A549 (cell line): ENCODE data around the gene NUP210. TPM values are rescaled to one million over a fixed set of nuclear protein-coding genes. Genes with fewer than 3 reads are reported as not detected.

Experiments
- ATAC-seq, 2 experiments: fragments of 200-7000 bp in 1 of 2; fragments of >200 bp in 1 of 2; cut with Nextera tagmentation in 1 of 2; cut with Tn5 transposase in 1 of 2; 3 replicates each; pipeline versions ENCODE4 v1.8.0 to v1.9.1; 2018 to 2020; ENCODE audit warnings: mild to moderate bottlenecking in 1 of 2, moderate library complexity in 1 of 2
- CTCF ChIA-PET: fragments of 300-600 bp; sonication (Branson Sonifier 250); formaldehyde crosslinking; extraction: SDS; loops from one replicate; lab custom pipeline; 2021; ENCODE audit warnings: antibody characterized with exemption, inconsistent platforms; lab: Yijun Ruan, JAX
- POLR2A ChIA-PET: fragments of 350-600 bp; formaldehyde crosslinking; extraction: SDS; loops from one replicate; lab custom pipeline; 2021; ENCODE audit warnings: antibody characterized with exemption, inconsistent platforms; lab: Yijun Ruan, JAX
- DNase-seq, 2 experiments: peaks; one replicate each; pipeline versions ENCODE4 v3.0.0 to v3.0.0-alpha.2; 2011 to 2016; ENCODE audit warnings: low read depth in 1 of 2, low spot score in 1 of 2
- FAIRE-seq: peaks from 2 replicates; lab custom pipeline; 2011; peaks lifted over from hg19 to GRCh38; lab: Jason Lieb, UNC
- H3K27ac ChIP-seq, 2 experiments: fragments of >200 bp; sonication (Bioruptor Twin); formaldehyde crosslinking; 3 replicates each; pipeline ENCODE4 v1.5.1; 2016 to 2017
- H3K4me1 ChIP-seq: fragments of >200 bp; sonication (Bioruptor Twin); formaldehyde crosslinking; 3 replicates; pipeline ENCODE4 v1.6.1; 2016
- H3K4me2 ChIP-seq: fragments of >200 bp; sonication (Bioruptor Twin); formaldehyde crosslinking; 3 replicates; pipeline ENCODE4 v1.6.1; 2016
- H3K4me3 ChIP-seq: fragments of >200 bp; sonication (Bioruptor Twin); formaldehyde crosslinking; 3 replicates; pipeline ENCODE4 v1.5.1; 2016
- H3K9me3 ChIP-seq: fragments of >200 bp; sonication (Bioruptor Twin); formaldehyde crosslinking; 3 replicates; pipeline ENCODE4 v1.6.1; 2016
- ATOH8 ChIP-seq: fragments of 250-450 bp; sonication (Bioruptor Pico); IDR thresholded peaks from 2 replicates; pipeline ENCODE4 v1.5.0; 2020; ENCODE audit warnings: low read depth, mild to moderate bottlenecking, moderate library complexity
- BCL3 ChIP-seq: fragments of >200 bp; sonication (Bioruptor Twin); formaldehyde crosslinking; IDR thresholded peaks from 3 replicates; pipeline ENCODE4 v1.6.1; 2016
- BHLHE40 ChIP-seq: IDR thresholded peaks from 2 replicates; pipeline ENCODE4 v1.6.1; 2012; ENCODE audit warnings: low read depth, low read length, inconsistent platforms
- CBX8 ChIP-seq: fragments of 200-600 bp; sonication (generic); IDR thresholded peaks from 2 replicates; pipeline ENCODE4 v1.6.1; 2016
- CHD2 ChIP-seq: fragments of 150-350 bp; IDR thresholded peaks from 2 replicates; pipeline ENCODE4 v1.6.1; 2014; ENCODE audit warnings: low read length; ENCODE audit not compliant: partially characterized antibody
- CHD4 ChIP-seq: fragments of 200-600 bp; sonication (generic); IDR thresholded peaks from 2 replicates; pipeline ENCODE4 v1.6.1; 2016; ENCODE audit warnings: antibody characterized with exemption, mild to moderate bottlenecking, borderline replicate concordance
- E2F6 ChIP-seq: IDR thresholded peaks from 2 replicates; pipeline ENCODE4 v1.6.1; 2012; ENCODE audit warnings: low read depth, borderline replicate concordance
- ELK1 ChIP-seq: fragments of 150-350 bp; IDR thresholded peaks from 2 replicates; pipeline ENCODE4 v1.6.1; 2014; ENCODE audit warnings: low read depth, mild to moderate bottlenecking, low read length
- FOSB ChIP-seq: fragments of 250-450 bp; sonication (Bioruptor Pico); IDR thresholded peaks from 2 replicates; pipeline ENCODE4 v1.5.0; 2020; ENCODE audit warnings: mild to moderate bottlenecking, moderate library complexity
- HMGXB4 ChIP-seq: fragments of 250-450 bp; sonication (Bioruptor Pico); IDR thresholded peaks from 2 replicates; pipeline ENCODE4 v1.5.0; 2021; ENCODE audit warnings: mild to moderate bottlenecking, moderate library complexity, borderline replicate concordance
- HOXA7 ChIP-seq: fragments of 250-450 bp; sonication (Bioruptor Pico); IDR thresholded peaks from 2 replicates; pipeline ENCODE4 v1.5.0; 2020; ENCODE audit warnings: mild to moderate bottlenecking, moderate library complexity
- HOXB5 ChIP-seq: fragments of 250-450 bp; sonication (Bioruptor Pico); IDR thresholded peaks from 2 replicates; pipeline ENCODE4 v1.5.0; 2020; ENCODE audit warnings: mild to moderate bottlenecking, moderate library complexity
- JUNB ChIP-seq: fragments of >200 bp; sonication (Bioruptor Twin); formaldehyde crosslinking; IDR thresholded peaks from 2 replicates; pipeline ENCODE4 v1.6.1; 2016
- KDM1A ChIP-seq: fragments of 200-600 bp; sonication (generic); IDR thresholded peaks from 2 replicates; pipeline ENCODE4 v1.6.1; 2016; ENCODE audit warnings: low read depth, mild to moderate bottlenecking
- NPAS2 ChIP-seq: fragments of 250-450 bp; sonication (Bioruptor Pico); IDR thresholded peaks from 2 replicates; pipeline ENCODE4 v1.8.0; 2022; ENCODE audit warnings: mild to moderate bottlenecking, moderate library complexity, borderline replicate concordance
- POLR2AphosphoS2 ChIP-seq: conservative IDR thresholded peaks from 2 replicates; pipeline ENCODE4 v1.6.1; 2012; ENCODE audit warnings: low read length, improper control_type of control experiment, inconsistent platforms
- RAD21 ChIP-seq, 2 experiments: fragments of >200 bp in 1 of 2; sonication (Bioruptor Twin) in 1 of 2; formaldehyde crosslinking in 1 of 2; IDR thresholded peaks in 1 of 2; conservative IDR thresholded peaks in 1 of 2; 2 replicates in 1 of 2; 3 replicates in 1 of 2; pipeline ENCODE4 v1.6.1; 2012 to 2018; ENCODE audit warnings: inconsistent platforms in 1 of 2
- RARB ChIP-seq: fragments of 250-450 bp; sonication (Bioruptor Pico); IDR thresholded peaks from 2 replicates; pipeline ENCODE4 v1.8.0; 2021; ENCODE audit warnings: mild to moderate bottlenecking, moderate library complexity
- SREBF2 ChIP-seq: fragments of 450-650 bp; IDR thresholded peaks from 2 replicates; pipeline ENCODE4 v1.6.1; 2014; ENCODE audit warnings: mild to moderate bottlenecking, moderate library complexity
- USF2 ChIP-seq: fragments of 450-650 bp; IDR thresholded peaks from 2 replicates; pipeline ENCODE4 v1.6.1; 2014; ENCODE audit warnings: antibody characterized with exemption
- ZC3H11A ChIP-seq: fragments of 450-650 bp; IDR thresholded peaks from 2 replicates; pipeline ENCODE4 v1.6.1; 2014; ENCODE audit warnings: antibody characterized with exemption, mild to moderate bottlenecking
- WGBS: methylation state at CpG from one replicate; pipeline ENCODE4 v1.1.6; 2017; ENCODE audit errors: missing lambda C conversion rate; 5-methylcytosine and 5-hydroxymethylcytosine counted together
- polyA plus RNA-seq, 4 experiments: library from polyadenylated mRNA; depleted of rRNA in 3 of 4; stranded (reverse); fragments of >200 nt; fragmentation: RNase III in 1 of 4; extraction: RNeasy Plus Mini Kit Qiagen cat#74134 plus additional on column Dnase treatment in 1 of 4; gene quantifications; 2 replicates in 3 of 4; 3 replicates in 1 of 4; pipeline ENCODE4 v1.2.3, GENCODE V29; 2011 to 2017

The NUP210 gene
- polyA plus RNA-seq, 2 of the 4 experiments (the other 2 are of a cell fraction) = 25.7 to 28.1 TPM

GRCh38 chr3:13277860-13278531 lies 142.1 kb downstream of the NUP210 start (continued):
- TF ChIP-seq BCL3 (no peak), CHD2 (no peak), FOSB (CRISPR knock-in tag) (no peak), ZC3H11A (no peak)

GRCh38 chr3:13277196-13277813 lies 142.8 kb downstream of the NUP210 start:
- Histone ChIP-seq H3K9me3 (no peaks in the 10 kb centered on the region), H3K4me1 (peaks cover 6% of the 10 kb centered on the region; the same call in 1 of the 3 replicates)
- FAIRE-seq = no peak
- POLR2A ChIA-PET = no interaction called here
- 76% methylated on average over 16 of the region's 16 CpGs for WGBS
- DNase-seq = no peak
- no peak for TF ChIP-seq ATOH8 (CRISPR knock-in tag)
- TF ChIP-seq HOXB5 (CRISPR knock-in tag) = no peak
- TF ChIP-seq HOXA7 (CRISPR knock-in tag) = no peak
- no peak for TF ChIP-seq KDM1A
- no peak for TF ChIP-seq POLR2AphosphoS2
- TF ChIP-seq SREBF2 = no peak
- no peak for TF ChIP-seq FOSB (CRISPR knock-in tag)
- no peak for TF ChIP-seq JUNB
- TF ChIP-seq USF2 = no peak
- no peak for TF ChIP-seq RARB (CRISPR knock-in tag)
- TF ChIP-seq ELK1 = no peak
- TF ChIP-seq CBX8 = no peak
- TF ChIP-seq NPAS2 (CRISPR knock-in tag) = no peak
- no peak for TF ChIP-seq E2F6
- TF ChIP-seq, all 56 proteins: peak for 0
- Histone ChIP-seq H3K27ac (no peak overlapping the region), H3K4me3 (no peak overlapping the region), H3K4me2 (no peak overlapping the region)
- CTCF ChIA-PET = no interaction called here
- ATAC-seq = no peak

GRCh38 chr3:13276438-13277195 lies 143.5 kb downstream of the NUP210 start:
- no peak for ATAC-seq
- ChIA-PET CTCF (no interaction called here), POLR2A (interaction anchor here (0.6 kb wide), 1 partner anchor 59 kb away, joined by 6 read pairs; no protein-coding TSS in a partner anchor)
- DNase-seq = no peak
- Histone ChIP-seq H3K4me1 (no peaks in the 10 kb centered on the region), H3K4me2 (no peak overlapping the region), H3K9me3 (no peaks in the 10 kb centered on the region), H3K27ac (no peak overlapping the region), H3K4me3 (no peak overlapping the region)
- WGBS = 87% methylated on average over 13 of the region's 14 CpGs
- no peak for FAIRE-seq
- TF ChIP-seq KDM1A (no peak), HMGXB4 (CRISPR knock-in tag) (no peak), RAD21 (conservative IDR thresholded peaks at IDR 0.05 in 1 of 2, IDR thresholded peaks at IDR 0.05 in 1 of 2) (no peak), BHLHE40 (no peak), ELK1 (no peak), CHD4 (no peak), ATOH8 (CRISPR knock-in tag) (no peak)
